ENCODE data around the gene RNF146. TPM values are rescaled to one million over a fixed set of nuclear protein-coding genes. Genes with fewer than 3 reads are reported as not detected.

The RNF146 gene
- total and polyA plus RNA-seq, 3 donors from 2014 or later, result 52.7 to 66.3 (median 55.8) TPM

DNA sequence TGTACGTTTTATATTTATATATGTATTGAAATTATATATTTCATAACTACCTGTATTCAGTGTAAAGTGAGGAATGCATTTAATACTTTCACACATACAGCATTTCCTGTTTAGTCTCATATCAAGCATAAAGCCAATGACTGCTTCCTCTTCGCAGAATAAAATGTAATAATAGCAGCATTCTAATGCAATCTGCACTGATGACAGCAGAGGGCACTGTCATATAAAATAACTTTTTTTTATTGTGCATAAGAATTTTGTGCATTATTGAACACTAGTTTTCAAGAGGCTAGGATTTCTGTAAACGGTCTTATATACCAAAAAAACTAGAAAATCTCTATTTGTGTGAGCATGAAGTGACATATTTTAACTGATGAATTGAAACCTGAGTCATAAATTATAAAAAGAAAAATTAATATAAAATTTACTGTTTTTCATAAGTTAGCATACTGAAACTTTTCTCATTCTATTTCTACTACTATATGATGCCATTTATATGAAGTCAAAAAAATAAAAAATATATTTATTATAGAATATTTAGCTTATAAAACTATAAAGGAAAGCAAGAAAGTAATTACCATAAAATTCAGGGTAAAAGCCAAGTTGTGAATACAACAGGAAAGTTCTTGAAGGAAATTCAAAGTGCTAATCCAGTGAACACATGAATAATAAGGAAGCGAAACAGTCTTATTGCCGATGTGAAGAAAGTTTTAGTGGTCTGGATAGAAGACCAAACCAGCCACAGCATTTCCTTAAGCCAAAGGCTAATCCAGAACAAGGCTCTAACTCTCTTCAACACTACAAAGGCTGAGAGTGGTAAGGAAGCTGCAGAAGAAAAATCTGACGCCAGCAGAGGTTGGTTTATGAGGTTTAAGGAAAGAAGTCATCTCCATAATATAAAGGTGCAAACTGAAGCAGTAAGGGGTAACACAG, 36.3 kb downstream of the RNF146 start:
- H3K27ac ChIP-seq, result no peak overlapping the region
- no peaks in the 10 kb centered on the region for H3K36me3 ChIP-seq (ENCODE audit: low read depth, missing control alignments)
- peak; percentile 57 for DNase-seq
- no peaks in the 10 kb centered on the region for H3K27me3 ChIP-seq
- H3K9me3 ChIP-seq, result no peaks in the 10 kb centered on the region
- H3K4me1 ChIP-seq, result peaks cover 6% of the 10 kb centered on the region
- H3K4me3 ChIP-seq, result no peak overlapping the region
- intact Hi-C loops (cut with DNase I; ENCODE audit: low total_unique reads), result no loop called here
- TF ChIP-seq POLR2A (IDR thresholded peaks at IDR 0.05), result no peak
- peak; percentile 38 to 61 (median 58) for TF ChIP-seq CTCF (IDR thresholded peaks at IDR 0.05)
- WGBS, 2 donors, result 59 to 64% methylated on average over 6 of the region's 6 CpGs

GRCh38 chr6:127303917-127304316, 37.3 kb downstream of the RNF146 start:
- TF ChIP-seq CTCF (IDR thresholded peaks at IDR 0.05), result no peak
- TF ChIP-seq POLR2A (IDR thresholded peaks at IDR 0.05), result no peak
- H3K27ac ChIP-seq, result no peak overlapping the region
- intact Hi-C loops (cut with DNase I; ENCODE audit: low total_unique reads), result no loop called here
- no peak for DNase-seq
- H3K9me3 ChIP-seq, result no peaks in the 10 kb centered on the region
- 94 to 96% methylated on average over 3 of the region's 3 CpGs for whole genome bisulfite sequencing, 2 donors
- H3K4me1 ChIP-seq, result peaks cover 6% of the 10 kb centered on the region
- no peaks in the 10 kb centered on the region for H3K36me3 ChIP-seq (ENCODE audit: low read depth, missing control alignments)
- H3K27me3 ChIP-seq, result no peaks in the 10 kb centered on the region
- H3K4me3 ChIP-seq, result no peak overlapping the region

DNA sequence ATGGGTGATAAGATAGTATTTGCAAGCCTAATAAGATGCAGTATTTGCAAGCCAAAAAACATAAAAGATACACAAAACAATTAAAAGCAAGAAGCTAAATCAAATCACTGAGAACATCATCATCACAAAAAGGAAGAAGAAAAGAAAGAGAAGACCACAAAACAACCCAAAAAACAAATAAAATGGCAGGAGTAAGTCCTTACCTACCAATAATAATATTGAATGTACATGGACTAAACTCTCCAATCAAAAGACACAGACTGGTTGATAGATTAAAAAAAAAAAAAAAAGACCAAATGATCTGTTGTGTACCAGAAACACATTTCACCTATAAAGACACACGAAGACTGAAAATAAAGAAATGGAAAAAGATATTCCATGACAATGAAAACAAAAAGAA, 39.1 kb downstream of the RNF146 start:
- no peaks in the 10 kb centered on the region for H3K36me3 ChIP-seq (ENCODE audit: low read depth, missing control alignments)
- H3K27ac ChIP-seq, result no peak overlapping the region
- no peak for TF ChIP-seq CTCF (IDR thresholded peaks at IDR 0.05)
- no peak for TF ChIP-seq POLR2A (IDR thresholded peaks at IDR 0.05)
- intact Hi-C loops (cut with DNase I; ENCODE audit: low total_unique reads), result no loop called here
- H3K27me3 ChIP-seq, result no peaks in the 10 kb centered on the region
- H3K4me1 ChIP-seq, result peaks cover 6% of the 10 kb centered on the region
- H3K4me3 ChIP-seq, result no peak overlapping the region
- DNase-seq, result no peak
- H3K9me3 ChIP-seq, result no peaks in the 10 kb centered on the region
- WGBS, 2 donors, result 96 to 98% methylated on average over 1 of the region's 1 CpG

DNA sequence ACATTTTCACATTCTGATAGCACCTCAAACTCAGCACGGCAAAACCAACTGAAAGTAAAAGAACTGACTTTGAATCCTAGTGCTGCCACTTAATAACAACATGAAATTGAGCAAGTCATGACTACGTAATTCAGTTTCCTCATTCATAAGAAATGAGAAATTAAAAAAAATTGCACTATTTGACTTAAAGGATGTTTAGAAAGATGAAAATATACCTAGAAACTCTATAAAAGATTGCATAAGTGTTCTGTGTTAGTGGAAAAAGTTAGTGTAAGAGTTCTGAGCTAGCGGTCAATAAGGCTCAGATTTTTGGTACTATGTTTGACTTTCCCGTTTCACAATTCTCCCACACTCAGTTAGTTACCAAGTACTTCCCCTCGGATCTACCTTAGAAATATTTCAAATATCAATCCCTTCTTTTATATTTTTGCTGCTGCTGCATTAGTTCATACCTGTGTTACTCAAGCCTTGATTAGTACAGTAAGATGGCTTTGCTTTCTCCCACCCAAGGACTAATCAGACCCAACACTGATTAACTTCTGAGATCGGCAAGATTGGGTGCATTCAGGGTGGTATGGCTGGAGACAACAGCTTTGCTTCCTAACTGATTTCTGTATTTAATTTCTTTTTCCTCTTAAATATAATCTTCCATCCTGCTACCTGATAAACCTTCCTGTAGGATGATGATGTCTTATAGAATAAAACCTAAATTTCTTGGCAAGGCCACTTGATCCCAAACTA, 50.9 kb downstream of the RNF146 start:
- TF ChIP-seq POLR2A (IDR thresholded peaks at IDR 0.05), result no peak
- no peak for TF ChIP-seq CTCF (IDR thresholded peaks at IDR 0.05)
- H3K9me3 ChIP-seq, result no peaks in the 10 kb centered on the region
- no peak for DNase-seq
- H3K36me3 ChIP-seq (ENCODE audit: low read depth, missing control alignments), result no peaks in the 10 kb centered on the region
- no peaks in the 10 kb centered on the region for H3K27me3 ChIP-seq
- 75 to 76% methylated on average over 6 of the region's 6 CpGs for WGBS, 2 donors
- H3K4me1 ChIP-seq, result no peaks in the 10 kb centered on the region
- intact Hi-C loops (cut with DNase I; ENCODE audit: low total_unique reads), result no loop called here
- H3K4me3 ChIP-seq, result no peak overlapping the region
- no peak overlapping the region for H3K27ac ChIP-seq
